GM21423 (cell line): ENCODE data around the gene KANSL3.
"Not testable (repeated sequence)": the region's sequence is repeated elsewhere in the genome, so short reads cannot be mapped to it uniquely, and the experiment has no call there.

Experiments
- ATAC-seq: cut with Tn5 transposase; IDR thresholded peaks from one replicate; pipeline ENCODE4 v1.9.1; 2021; ENCODE audit warnings: mild to moderate bottlenecking, moderate library complexity; ENCODE audit not compliant: unreplicated experiment

The KANSL3 gene

GRCh38 chr2:96655526-96655925 lies 17.4 kb upstream of the KANSL3 start:
- no peak for ATAC-seq

GRCh38 chr2:96654791-96655190 lies 16.7 kb upstream of the KANSL3 start:
- not testable (repeated sequence) for ATAC-seq

GRCh38 chr2:96651793-96652192 lies 13.7 kb upstream of the KANSL3 start:
- no peak for ATAC-seq

- no peak for ATAC-seq
These were observed 11.2 kb upstream of the KANSL3 start for GRCh38 chr2:96649342-96649741.

- no peak for ATAC-seq
These were observed 10.3 kb upstream of the KANSL3 start for GRCh38 chr2:96648306-96648930.

- ATAC-seq = no peak
These were observed 9.6 kb upstream of the KANSL3 start for GRCh38 chr2:96647681-96648080.

GRCh38 chr2:96642564-96643360 lies 4.7 kb upstream of the KANSL3 start, which contains the start of gene FER1L5:
Gene FER1L5, plus strand, starts transcription at chr2:96642764. Its CDS starts 73 bp downstream, at chr2:96642837.
- ATAC-seq = no peak

GRCh38 chr2:96637385-96638143 lies 548 bp downstream of the KANSL3 start:
- peak; percentile 73 for ATAC-seq

GRCh38 chr2:96636551-96637171 lies 1.5 kb downstream of the KANSL3 start:
- ATAC-seq = no peak

- ATAC-seq = no peak
These were observed 4.5 kb downstream of the KANSL3 start for GRCh38 chr2:96633641-96634040.

GRCh38 chr2:96631804-96632435 lies 6.2 kb downstream of the KANSL3 start:
- no peak for ATAC-seq

GRCh38 chr2:96626553-96626942 lies 11.6 kb downstream of the KANSL3 start:
- no peak for ATAC-seq

- ATAC-seq = no peak
These were observed 12.2 kb downstream of the KANSL3 start for GRCh38 chr2:96625571-96626552.

- no peak for ATAC-seq
These were observed 15.0 kb downstream of the KANSL3 start for GRCh38 chr2:96623116-96623515.

GRCh38 chr2:96622544-96622943 lies 15.6 kb downstream of the KANSL3 start:
- ATAC-seq = no peak

GRCh38 chr2:96618596-96619283 lies 19.4 kb downstream of the KANSL3 start:
- ATAC-seq = no peak

- ATAC-seq = no peak
These were observed 21.1 kb downstream of the KANSL3 start for GRCh38 chr2:96617012-96617411.

GRCh38 chr2:96616535-96616934 lies 21.6 kb downstream of the KANSL3 start:
- ATAC-seq = no peak

- no peak for ATAC-seq
These were observed 22.0 kb downstream of the KANSL3 start for GRCh38 chr2:96616128-96616527.
